Sigmoid colon (tissue), 7 donors: ENCODE measurements around the gene TRABD2B. TPM values are rescaled to one million over a fixed set of nuclear protein-coding genes. Genes with fewer than 3 reads are reported as not detected.

ENCODE experiments used
- DNase-seq: peaks from one replicate; pipeline ENCODE4 v3.0.0-alpha.2; 2019
- H3K27ac ChIP-seq, 4 donors: fragments of 200-600 bp; sonication (generic); one replicate each; pipeline ENCODE4 v1.5.1; 2016 to 2019; ENCODE audit warnings: mild to moderate bottlenecking in 1 of 4
- H3K27me3 ChIP-seq, 3 donors: fragments of 200-600 bp; sonication (generic); one replicate each; pipeline ENCODE4 v1.5.1; 2019; ENCODE audit warnings: mild to moderate bottlenecking in 1 of 3
- H3K36me3 ChIP-seq, 4 donors: fragments of 200-600 bp; sonication (generic); one replicate each; pipeline ENCODE4 v1.5.1; 2016 to 2019
- H3K4me1 ChIP-seq, 4 donors: fragments of 200-600 bp; sonication (generic); one replicate each; pipeline ENCODE4 v1.5.1; 2017 to 2019
- H3K4me3 ChIP-seq, 4 donors: fragments of 200-600 bp; sonication (generic); one replicate each; pipeline ENCODE4 v1.5.1; 2017 to 2019; ENCODE audit warnings: mild to moderate bottlenecking in 2 of 4, moderate library complexity in 1 of 4
- H3K9me3 ChIP-seq, 4 donors: fragments of 200-600 bp in 3 of 4; sonication (generic) in 3 of 4; one replicate each; pipeline versions ENCODE4 v1.5.1 to v1.6.1; 2013 to 2019
- CTCF ChIP-seq, 4 experiments: fragments of 450-650 bp in 3 of 4; fragments of 200-600 bp in 1 of 4; IDR thresholded peaks; one replicate each; pipeline ENCODE4 v1.5.1; 2016 to 2019; ENCODE audit warnings: antibody characterized with exemption in 4 of 4, mild to moderate bottlenecking in 3 of 4, moderate library complexity in 2 of 4
- EP300 ChIP-seq, 4 donors: sonication (generic); formaldehyde crosslinking; IDR thresholded peaks; one replicate each; pipeline ENCODE4 v1.6.1; 2017; ENCODE audit warnings: antibody characterized with exemption in 4 of 4
- POLR2A ChIP-seq, 2 donors: fragments of 450-650 bp; IDR thresholded peaks; one replicate each; pipeline ENCODE4 v1.6.1; 2016; ENCODE audit warnings: antibody characterized with exemption in 2 of 2, mild to moderate bottlenecking in 2 of 2, moderate library complexity in 2 of 2
- POLR2AphosphoS5 ChIP-seq, 4 donors: sonication (generic); formaldehyde crosslinking; IDR thresholded peaks; one replicate each; pipeline ENCODE4 v1.6.1; 2017; ENCODE audit warnings: antibody characterized with exemption in 4 of 4
- WGBS, 2 donors: extraction: QIAGEN DNeasy Blood & Tissue Kit; methylation state at CpG; one replicate each; pipeline ENCODE4 v1.1.7; 2013; 5-methylcytosine and 5-hydroxymethylcytosine counted together
- intact Hi-C: fragments of 100-400 bp; cut with DNase I; formaldehyde crosslinking; loops from one replicate; pipeline ENCODE4 v1.15.1; 2023
- polyA plus RNA-seq, 3 donors: library from polyadenylated mRNA; stranded (reverse); fragments of 200-250 nt; gene quantifications; one replicate each; pipeline ENCODE4 v1.2.3, GENCODE V29; 2013
- total RNA-seq, 4 donors: library from RNA; depleted of rRNA; stranded (reverse); fragments of >200 nt; gene quantifications; one replicate each; pipeline ENCODE4 v1.1.0, GENCODE V29; 2016
- donor health status: healthy with polysubstance abuse.
- donor health status: Bipolar disorder and iron deficiency.
- donor health status: healthy.

The TRABD2B gene
- total and polyA plus RNA-seq, 7 donors, result 0.63 to 1.8 (median 1.0) TPM; not detected in 1

- WGBS, 2 donors, result 86 to 94% methylated on average over 4 of the region's 4 CpGs
- Histone ChIP-seq H3K27ac (no peak overlapping the region), H3K27me3 (no peaks in the 10 kb centered on the region), H3K9me3 (no peaks in the 10 kb centered on the region), H3K4me1 (no peaks in the 10 kb centered on the region), H3K4me3 (no peak overlapping the region), H3K36me3 (no peaks in the 10 kb centered on the region)
- no peak for TF ChIP-seq POLR2A (IDR thresholded peaks at IDR 0.05)
- no peak for TF ChIP-seq POLR2AphosphoS5 (IDR thresholded peaks at IDR 0.05)
- no peak for TF ChIP-seq EP300 (IDR thresholded peaks at IDR 0.05)
- no peak for TF ChIP-seq CTCF (IDR thresholded peaks at IDR 0.05)
- intact Hi-C loops, result no loop called here
- no peak for DNase-seq
Measured at GRCh38 chr1:47921935-47922415, 75.2 kb downstream of the TRABD2B start.

GRCh38 chr1:47919113-47919833 is 77.9 kb downstream of the TRABD2B start:
- WGBS, 2 donors, result 80 to 84% methylated on average over 3 of the region's 3 CpGs
- H3K27ac ChIP-seq, result no peak overlapping the region
- no peaks in the 10 kb centered on the region for H3K36me3 ChIP-seq
- no peak for DNase-seq
- TF ChIP-seq EP300 (IDR thresholded peaks at IDR 0.05) (no peak), POLR2AphosphoS5 (IDR thresholded peaks at IDR 0.05) (no peak), POLR2A (IDR thresholded peaks at IDR 0.05) (no peak), CTCF (IDR thresholded peaks at IDR 0.05) (no peak)
- no peaks in the 10 kb centered on the region for H3K27me3 ChIP-seq
- no peaks in the 10 kb centered on the region for H3K9me3 ChIP-seq
- H3K4me3 ChIP-seq, result no peak overlapping the region
- H3K4me1 ChIP-seq, result no peaks in the 10 kb centered on the region
- intact Hi-C loops, result no loop called here

GRCh38 chr1:47918257-47918867 is 78.8 kb downstream of the TRABD2B start:
- Histone ChIP-seq H3K27me3 (no peaks in the 10 kb centered on the region), H3K4me3 (no peak overlapping the region), H3K36me3 (no peaks in the 10 kb centered on the region), H3K9me3 (no peaks in the 10 kb centered on the region), H3K27ac (no peak overlapping the region), H3K4me1 (no peaks in the 10 kb centered on the region)
- TF ChIP-seq POLR2AphosphoS5 (IDR thresholded peaks at IDR 0.05) (no peak), EP300 (IDR thresholded peaks at IDR 0.05) (no peak), POLR2A (IDR thresholded peaks at IDR 0.05) (no peak), CTCF (IDR thresholded peaks at IDR 0.05) (no peak)
- 41 to 76% methylated on average over 8 of the region's 8 CpGs for WGBS, 2 donors
- no peak for DNase-seq
- intact Hi-C loops, result no loop called here

- no peak for TF ChIP-seq POLR2AphosphoS5 (IDR thresholded peaks at IDR 0.05)
- no peak for TF ChIP-seq EP300 (IDR thresholded peaks at IDR 0.05)
- TF ChIP-seq CTCF (IDR thresholded peaks at IDR 0.05), result no peak
- TF ChIP-seq POLR2A (IDR thresholded peaks at IDR 0.05), result no peak
- no peaks in the 10 kb centered on the region for H3K27me3 ChIP-seq
- H3K9me3 ChIP-seq, result no peaks in the 10 kb centered on the region
- no peak overlapping the region for H3K4me3 ChIP-seq
- no peak for DNase-seq
- no peaks in the 10 kb centered on the region for H3K4me1 ChIP-seq
- 92 to 93% methylated on average over 3 of the region's 3 CpGs for WGBS, 2 donors
- intact Hi-C loops, result no loop called here
- no peak overlapping the region for H3K27ac ChIP-seq
- H3K36me3 ChIP-seq, result no peaks in the 10 kb centered on the region
Measured at GRCh38 chr1:47917687-47918086, 79.5 kb downstream of the TRABD2B start.
